Fibroblast of peridontal ligament (primary cell): ENCODE measurements around the gene SLC25A36.
A peak's percentile ranks its signal among the peaks of the same experiment; 100 is the strongest.

Experiments used
- DNase-seq: peaks from one replicate; pipeline ENCODE4 v3.0.0-alpha.2; 2010; ENCODE audit errors: extremely low read depth

The SLC25A36 gene

DNA sequence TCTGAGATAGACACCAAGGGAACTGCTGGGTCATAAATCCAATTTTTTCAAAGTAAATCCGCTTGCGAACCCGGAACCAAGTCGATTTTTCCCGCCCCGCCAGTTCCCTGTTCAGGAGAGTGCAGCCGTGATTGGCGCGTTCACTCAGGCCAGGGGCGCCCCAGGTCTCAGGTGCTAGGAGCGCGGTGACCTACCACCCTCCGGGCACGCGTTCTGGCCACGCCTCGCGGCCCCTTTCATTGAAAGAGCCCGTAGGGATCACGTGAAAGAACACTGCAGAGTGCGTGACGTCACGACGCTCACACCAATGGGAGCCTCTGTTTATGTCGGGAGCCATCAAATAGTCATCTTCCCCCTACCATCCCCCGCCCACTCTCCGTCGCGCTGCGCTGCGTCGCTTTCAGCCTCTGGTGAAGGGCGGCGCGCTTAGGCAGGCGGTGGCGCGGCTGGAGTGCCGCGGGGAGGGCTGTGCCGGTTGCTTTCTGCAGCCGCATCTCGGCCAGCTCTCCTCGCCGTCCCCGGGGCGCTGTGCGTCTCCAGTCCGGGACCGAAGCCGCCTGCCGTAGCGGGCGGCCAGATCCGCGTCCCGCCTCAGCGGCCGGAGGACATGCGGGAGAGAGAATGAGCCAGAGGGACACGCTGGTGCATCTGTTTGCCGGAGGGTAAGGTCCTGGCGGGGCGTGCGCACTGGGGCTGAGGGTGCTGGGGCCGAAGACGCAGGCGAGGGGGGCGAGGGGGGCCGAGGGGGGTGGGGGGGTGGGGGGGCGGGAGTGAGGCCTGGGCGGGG lies at the start of gene SLC25A36:
Gene SLC25A36 (plus strand): TSS at position 403 of the 787 bp plus-strand sequence. CDS start 219 bp downstream, at position 622.
- peak; percentile 97 for DNase-seq

DNA sequence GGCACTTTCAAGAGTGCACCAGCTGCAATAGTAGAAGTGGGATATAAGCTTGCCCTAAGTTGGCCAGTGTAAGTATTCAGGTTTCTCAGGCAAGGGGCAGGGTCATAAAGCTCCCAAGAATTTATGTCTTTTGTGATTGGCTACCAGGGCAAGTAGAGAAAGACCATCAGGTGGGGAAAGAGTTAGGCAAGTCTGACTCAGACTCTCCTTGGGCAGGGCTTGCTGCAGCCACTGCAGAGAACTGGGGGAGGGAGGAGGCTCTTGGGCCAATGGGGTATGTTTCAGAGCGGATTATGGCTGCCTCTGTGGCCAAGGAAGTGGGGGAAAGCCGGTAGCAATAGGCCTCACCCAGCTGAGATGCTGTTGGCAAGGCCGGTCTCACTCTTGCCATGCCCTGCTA lies 44.6 kb upstream of the SLC25A36 start:
- no peak for DNase-seq

DNA sequence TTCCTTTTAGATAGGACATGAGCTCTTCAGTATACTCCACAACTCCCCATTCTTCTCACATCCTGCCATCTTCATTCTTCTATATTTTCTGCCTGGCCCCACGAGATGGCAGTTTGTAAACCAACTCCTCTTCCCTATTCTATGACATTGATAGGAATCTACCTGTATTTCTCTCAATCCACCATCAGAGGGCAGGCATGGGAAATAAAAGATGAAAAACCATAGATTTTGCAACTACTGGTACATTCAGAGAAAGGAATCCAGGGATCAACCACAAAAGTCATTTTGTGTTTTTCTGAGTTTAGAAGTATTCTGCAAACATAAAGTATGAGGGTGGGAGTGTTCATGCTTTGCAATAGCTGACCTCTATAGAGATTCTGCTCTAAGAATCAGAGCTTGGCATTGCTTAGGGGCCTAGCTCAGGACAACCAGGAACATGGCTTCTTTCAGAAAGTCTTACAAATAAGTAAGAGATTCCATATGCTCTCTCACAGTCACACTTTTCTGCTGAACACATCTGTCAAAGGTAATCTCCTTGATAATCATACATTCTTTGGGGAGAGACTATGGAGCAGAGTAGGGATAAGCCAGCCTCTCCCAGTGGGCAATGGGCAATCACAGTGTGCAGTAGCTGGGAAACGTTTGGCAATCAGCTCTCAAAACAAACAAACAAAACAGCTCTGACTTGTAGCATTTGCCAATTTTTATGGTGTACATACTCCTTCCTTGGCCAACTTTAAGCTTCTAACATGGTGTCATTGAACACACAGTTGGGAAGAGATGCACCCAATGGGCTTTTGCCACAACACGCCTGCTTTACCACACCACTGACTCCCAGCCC lies 43.1 kb upstream of the SLC25A36 start:
- DNase-seq, result peak; percentile 95

- no peak for DNase-seq
These were observed 42.3 kb upstream of the SLC25A36 start for GRCh38 chr3:140899363-140899762.

DNA sequence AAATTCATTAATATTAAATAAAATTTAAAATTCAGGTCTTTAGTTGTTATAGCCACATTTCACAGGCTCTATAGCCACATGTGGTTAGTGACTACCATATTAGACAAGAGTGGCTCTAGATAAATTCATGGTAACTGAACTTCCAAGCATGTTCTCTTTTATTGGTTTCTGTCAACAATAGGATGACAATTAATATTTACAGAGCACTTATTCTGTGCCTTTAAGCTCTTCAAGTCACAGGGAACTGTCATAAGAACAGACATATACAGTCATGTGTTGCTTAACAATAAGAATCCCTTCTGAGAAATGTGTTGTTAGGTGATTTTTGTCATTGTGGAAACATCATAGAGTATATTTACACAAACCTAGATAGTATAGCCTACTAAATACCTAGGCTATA lies 38.8 kb upstream of the SLC25A36 start:
- DNase-seq, result no peak

GRCh38 chr3:140903196-140903595 lies 38.4 kb upstream of the SLC25A36 start:
- no peak for DNase-seq

DNA sequence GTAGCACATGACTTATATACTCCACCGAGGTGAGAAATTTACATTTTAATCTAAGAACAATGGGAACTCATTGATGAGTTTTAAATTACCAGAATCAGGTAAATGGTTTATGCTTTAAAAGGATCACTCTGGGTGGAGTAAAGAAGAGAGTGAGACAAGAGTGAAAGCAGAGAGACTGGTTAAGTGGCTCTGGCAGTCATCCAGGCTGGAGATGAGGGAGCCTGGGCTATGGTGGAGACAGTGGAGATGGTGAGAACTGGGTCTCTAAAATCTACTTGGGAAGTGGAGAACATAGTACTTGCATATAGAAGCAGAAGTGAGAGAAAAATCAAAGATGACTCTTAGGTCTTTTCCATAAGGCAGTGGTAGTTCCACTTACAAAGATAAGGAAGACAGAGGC lies 37.1 kb upstream of the SLC25A36 start:
- no peak for DNase-seq

DNA sequence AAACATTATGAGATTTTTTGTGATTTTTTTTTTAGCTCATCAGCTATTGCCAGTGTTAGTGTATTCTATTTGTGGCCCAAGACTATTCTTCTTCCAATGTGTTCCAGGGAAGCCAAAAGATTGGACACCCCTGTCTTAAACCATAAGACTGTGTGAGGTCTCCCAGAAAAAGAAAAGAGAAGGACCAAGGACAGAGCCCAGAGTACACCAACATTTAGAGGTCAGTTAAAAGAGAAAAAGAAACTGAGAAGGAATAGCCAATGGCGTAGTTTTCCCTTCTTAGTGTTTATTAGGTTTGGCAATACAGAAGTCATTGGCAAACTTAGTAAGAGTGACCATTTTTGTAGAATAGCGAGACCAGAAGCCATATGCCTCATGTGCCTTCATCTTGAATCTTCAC lies 36.1 kb upstream of the SLC25A36 start:
- DNase-seq, result no peak

GRCh38 chr3:140906785-140907184 lies 34.9 kb upstream of the SLC25A36 start:
- DNase-seq, result no peak

DNA sequence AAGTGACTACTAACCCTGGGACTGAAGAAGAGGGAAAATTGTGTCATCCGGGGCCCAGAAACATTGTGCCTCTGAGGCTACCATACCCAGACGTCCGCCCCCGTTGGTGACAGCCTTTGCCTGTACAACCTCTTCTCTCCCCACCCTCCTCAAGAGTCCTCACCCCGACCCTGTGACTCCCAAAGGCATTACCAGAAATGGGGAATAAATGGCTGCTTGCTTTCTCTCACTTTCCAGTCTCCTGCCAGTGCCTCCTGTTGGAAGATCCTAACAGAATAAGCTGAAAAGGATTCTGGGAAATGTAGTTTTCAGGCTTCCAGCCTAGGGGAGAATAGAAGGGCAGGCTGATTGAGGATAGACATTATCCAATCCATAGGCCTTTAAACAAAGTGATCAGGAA lies 30.8 kb upstream of the SLC25A36 start:
- peak; percentile 17 for DNase-seq

DNA sequence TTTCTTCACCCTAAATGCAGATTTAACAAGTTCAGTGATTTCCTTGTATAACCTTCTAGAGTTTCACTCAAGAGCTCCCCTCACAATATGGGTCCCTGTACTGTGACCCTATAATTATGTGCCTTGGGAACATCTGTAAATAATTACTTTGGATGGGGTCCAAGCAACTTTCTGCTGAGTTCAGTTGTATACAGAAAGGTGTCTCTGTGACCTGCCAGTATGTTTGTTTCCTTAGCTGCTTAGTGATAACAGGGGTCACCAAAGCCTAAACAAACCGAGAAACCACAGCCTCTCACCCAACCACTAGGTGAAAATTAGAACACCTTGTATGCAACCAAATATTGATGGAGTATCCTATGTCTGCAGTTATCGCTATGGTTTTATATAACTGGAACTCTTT lies 29.8 kb upstream of the SLC25A36 start:
- no peak for DNase-seq

DNA sequence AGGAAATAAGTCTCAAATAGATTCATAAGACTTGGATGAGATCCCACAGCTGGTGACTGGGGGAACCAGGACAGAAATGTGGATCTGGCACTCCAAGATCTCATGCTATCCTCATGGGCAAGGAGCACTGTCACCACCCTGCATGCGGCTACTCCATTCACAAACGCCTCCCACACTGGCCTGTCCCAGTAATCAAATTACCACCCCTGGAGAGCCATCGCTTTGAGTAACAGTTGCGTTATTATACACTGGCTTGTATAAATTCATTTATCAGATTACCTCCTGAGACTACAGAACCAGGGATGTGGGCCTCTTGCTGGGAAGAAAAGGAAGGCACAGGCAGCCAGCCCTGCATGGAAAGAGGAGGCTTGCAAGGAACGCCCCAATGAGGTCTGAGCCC lies 27.9 kb upstream of the SLC25A36 start:
- DNase-seq, result no peak

DNA sequence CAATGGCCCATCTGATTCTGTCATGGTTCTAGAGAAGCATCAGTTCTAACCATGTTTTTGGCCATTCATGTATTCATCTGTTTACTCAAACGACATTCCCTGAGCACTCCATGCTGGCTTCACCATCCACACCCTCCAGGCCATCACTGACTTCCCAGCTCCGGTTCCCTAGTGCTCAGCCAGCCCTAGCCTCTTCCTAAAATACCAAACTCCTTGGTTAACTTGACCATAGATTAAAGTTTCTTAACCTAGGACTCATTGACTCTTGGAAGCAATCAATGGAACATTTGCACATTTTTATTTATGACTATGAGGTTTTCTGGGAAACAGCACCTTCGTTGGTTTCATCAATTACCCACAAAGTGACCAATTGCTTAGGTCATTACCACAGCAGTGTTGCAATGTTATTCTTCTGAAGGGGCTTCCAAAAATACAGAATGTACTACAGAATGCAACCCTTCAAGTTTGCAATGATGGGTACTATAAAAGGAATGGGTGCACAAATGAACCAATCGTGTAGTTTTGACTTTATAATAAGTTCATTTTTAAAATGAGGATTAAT lies 27.2 kb upstream of the SLC25A36 start:
- peak; percentile 6 for DNase-seq

DNA sequence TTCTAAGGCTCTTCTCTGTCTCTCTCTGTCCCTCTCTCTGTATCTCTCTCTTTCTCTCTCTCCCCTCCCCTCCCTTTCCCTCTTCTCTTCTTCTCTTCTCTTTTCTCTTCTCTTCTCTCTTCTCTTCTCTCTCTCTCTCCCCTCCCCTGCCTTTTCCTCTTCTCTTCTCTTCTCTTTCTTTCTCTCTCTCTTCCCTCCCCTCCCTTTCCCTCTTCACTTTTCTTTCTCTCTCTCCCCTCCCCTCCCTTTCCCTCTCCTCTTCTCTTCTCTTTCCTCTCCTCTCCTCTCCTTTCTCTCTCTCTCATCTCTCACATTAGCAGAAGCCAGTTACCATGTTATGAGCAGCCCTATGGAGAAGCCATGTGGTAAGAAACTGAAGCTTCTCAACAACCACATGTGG lies 25.0 kb upstream of the SLC25A36 start:
- DNase-seq, result no peak

DNA sequence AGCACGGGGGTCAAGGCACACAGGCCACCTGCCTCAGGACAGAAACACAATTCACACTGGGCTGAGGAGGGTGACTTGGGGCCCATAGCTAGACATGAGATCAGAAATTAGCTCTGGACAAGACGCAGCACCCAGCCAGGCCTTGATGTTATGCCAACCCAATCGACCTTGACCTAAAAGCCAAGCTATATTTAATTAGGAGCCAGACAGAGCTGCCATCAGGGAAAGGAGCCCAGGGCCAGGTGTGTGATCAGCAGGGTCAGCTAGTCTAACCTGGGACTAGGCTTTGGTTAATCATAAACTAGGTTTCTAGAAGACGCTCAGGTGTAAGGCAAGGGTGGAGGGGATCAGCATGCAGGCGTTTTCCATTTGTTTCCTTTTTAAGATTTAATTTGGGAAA lies 23.9 kb upstream of the SLC25A36 start:
- DNase-seq, result no peak

DNA sequence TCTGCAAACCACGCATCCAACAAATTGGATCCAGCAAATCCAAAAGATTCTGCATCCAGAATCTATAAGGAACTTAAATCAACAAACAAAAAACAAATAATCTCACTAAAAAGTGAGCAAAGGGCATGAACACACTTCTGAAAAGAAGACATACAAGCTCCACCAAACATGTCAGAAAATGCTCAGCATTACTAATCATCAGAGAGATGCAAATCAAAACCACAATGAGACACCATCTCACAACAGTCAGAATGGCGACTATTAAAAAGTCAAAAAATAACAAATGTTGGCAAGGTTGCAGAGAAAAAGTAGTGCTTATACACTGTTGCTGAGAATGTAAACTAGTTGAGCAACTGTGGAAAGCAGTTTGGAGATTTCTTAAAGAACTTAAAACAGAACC lies 21.6 kb upstream of the SLC25A36 start:
- no peak for DNase-seq

- peak; percentile 57 for DNase-seq
These were observed 19.0 kb upstream of the SLC25A36 start for GRCh38 chr3:140922634-140923033.

DNA sequence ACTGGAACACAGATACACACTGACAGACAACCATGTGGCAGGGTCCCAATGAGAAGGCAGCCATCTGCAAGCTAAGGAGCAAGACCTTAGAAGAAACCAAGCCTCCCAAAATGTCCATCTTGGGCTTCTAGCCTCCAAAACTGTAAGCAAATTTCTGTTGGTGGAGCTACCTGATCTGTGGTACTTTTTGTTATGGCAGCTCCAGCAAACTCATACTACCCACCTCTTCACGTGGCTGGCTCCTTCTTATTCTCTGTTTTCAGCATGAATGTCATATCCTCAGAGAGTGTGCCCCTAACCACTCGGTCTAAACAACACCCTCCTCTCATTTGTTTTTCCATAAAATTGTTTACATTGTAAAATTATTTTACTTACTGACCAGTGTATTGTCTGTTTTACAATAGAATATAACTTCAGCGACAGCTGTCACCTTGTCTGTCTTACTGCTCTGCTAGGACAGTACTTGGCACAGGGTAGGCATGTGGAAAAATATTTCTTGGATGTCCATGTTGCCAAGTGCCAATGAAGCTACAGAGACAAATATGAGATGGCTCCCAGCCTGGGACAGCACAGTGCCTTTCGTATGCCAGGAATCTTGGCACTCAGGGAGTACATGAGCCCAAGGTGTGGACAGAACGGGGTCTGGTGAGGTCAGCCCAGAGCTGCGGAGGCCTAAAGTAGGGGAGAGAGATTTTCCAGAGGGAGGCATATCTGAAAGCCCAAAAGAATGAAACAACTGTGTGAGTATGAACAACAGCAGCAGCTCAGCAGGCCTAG lies 17.4 kb upstream of the SLC25A36 start:
- DNase-seq, result no peak

GRCh38 chr3:140927279-140928069 lies 14.2 kb upstream of the SLC25A36 start:
- DNase-seq, result no peak

GRCh38 chr3:140929446-140929845 lies 12.2 kb upstream of the SLC25A36 start:
- no peak for DNase-seq

DNA sequence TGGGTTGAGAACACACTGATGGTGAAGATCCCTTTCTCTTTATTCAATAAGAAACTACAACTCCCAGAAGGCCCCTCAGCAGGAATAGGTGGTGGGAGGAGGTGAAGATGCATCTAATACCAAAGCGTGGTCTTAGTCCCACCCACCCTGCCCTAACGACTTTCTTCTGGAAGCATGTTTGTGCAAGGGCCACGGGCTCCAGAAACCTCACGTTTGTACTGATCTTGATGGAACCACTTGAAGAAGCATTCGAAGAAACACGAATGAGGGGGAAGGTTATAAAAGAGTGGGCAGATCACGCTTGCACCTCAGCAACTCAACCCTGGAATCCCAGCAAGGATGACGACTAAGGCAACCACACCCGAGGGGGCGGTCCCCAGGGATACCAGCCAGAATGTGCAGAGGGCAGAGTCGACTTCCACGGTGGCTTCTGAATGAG lies 10.6 kb upstream of the SLC25A36 start:
- DNase-seq, result no peak
